HEK293T (cell line): ENCODE results near the gene TGFB1.
"Not testable (repeated sequence)": the region's sequence is repeated elsewhere in the genome, so short reads cannot be mapped to it uniquely, and the experiment has no call there.

Experiments
- CTCF ChIA-PET: fragments of 350-600 bp; formaldehyde crosslinking; extraction: SDS; loops from one replicate; lab custom pipeline; 2021; ENCODE audit warnings: antibody characterized with exemption, inconsistent platforms; lab: Yijun Ruan, JAX
- POLR2A ChIA-PET: fragments of 350-600 bp; formaldehyde crosslinking; extraction: SDS; loops from one replicate; lab custom pipeline; 2020; ENCODE audit warnings: antibody characterized with exemption, inconsistent platforms; lab: Yijun Ruan, JAX
- DNase-seq: peaks from one replicate; pipeline ENCODE4 v3.0.0; 2012; ENCODE audit warnings: mixed read lengths; ENCODE audit errors: extremely low spot score
- ARNT ChIP-seq: fragments of 450-650 bp; IDR thresholded peaks from 2 replicates; pipeline ENCODE4 v1.6.1; 2017; ENCODE audit warnings: mild to moderate bottlenecking
- BHLHE40 ChIP-seq: fragments of 450-650 bp; IDR thresholded peaks from 2 replicates; pipeline ENCODE4 v1.6.1; 2016; ENCODE audit warnings: mild to moderate bottlenecking, moderate library complexity, borderline replicate concordance
- CTBP1 ChIP-seq: fragments of 450-650 bp; IDR thresholded peaks from 2 replicates; pipeline ENCODE4 v1.6.1; 2016; ENCODE audit warnings: borderline replicate concordance
- ELF4 ChIP-seq: fragments of 450-650 bp; IDR thresholded peaks from 2 replicates; pipeline ENCODE4 v1.6.1; 2017; ENCODE audit warnings: antibody characterized with exemption
- FOXA1 ChIP-seq: fragments of 450-650 bp; IDR thresholded peaks from 2 replicates; pipeline ENCODE4 v1.6.1; 2016; ENCODE audit warnings: mild to moderate bottlenecking
- FOXK2 ChIP-seq: fragments of 450-650 bp; IDR thresholded peaks from 2 replicates; pipeline ENCODE4 v1.6.1; 2016; ENCODE audit warnings: mild to moderate bottlenecking
- FOXM1 ChIP-seq: fragments of 450-650 bp; IDR thresholded peaks from 2 replicates; pipeline ENCODE4 v1.6.1; 2017; ENCODE audit warnings: mild to moderate bottlenecking, borderline replicate concordance
- HDGF ChIP-seq: fragments of 450-650 bp; IDR thresholded peaks from 2 replicates; pipeline ENCODE4 v1.6.1; 2017; ENCODE audit warnings: antibody characterized with exemption, borderline replicate concordance
- L3MBTL2 ChIP-seq: fragments of 450-650 bp; conservative IDR thresholded peaks from 2 replicates; pipeline ENCODE4 v1.6.1; 2016; ENCODE audit warnings: mild to moderate bottlenecking
- LEF1 ChIP-seq: fragments of 450-650 bp; IDR thresholded peaks from 2 replicates; pipeline ENCODE4 v1.6.1; 2017; ENCODE audit warnings: mild to moderate bottlenecking, borderline replicate concordance
- NFRKB ChIP-seq: fragments of 450-650 bp; IDR thresholded peaks from 2 replicates; pipeline ENCODE4 v1.6.1; 2016; ENCODE audit warnings: mild to moderate bottlenecking, moderate library complexity
- SP1 ChIP-seq: fragments of 450-650 bp; IDR thresholded peaks from 2 replicates; pipeline ENCODE4 v1.6.1; 2017
- SUZ12 ChIP-seq: fragments of 450-650 bp; IDR thresholded peaks from 2 replicates; pipeline ENCODE4 v1.6.1; 2016; ENCODE audit warnings: mild to moderate bottlenecking
- TARDBP ChIP-seq: fragments of 450-650 bp; IDR thresholded peaks from 2 replicates; pipeline ENCODE4 v1.6.1; 2016
- ZNF384 ChIP-seq: fragments of 450-650 bp; IDR thresholded peaks from 2 replicates; pipeline ENCODE4 v1.6.1; 2016
- TF ChIP-seq, protein P1 (sequence below): fragments of 450-650 bp; IDR thresholded peaks from 2 replicates; pipeline ENCODE4 v1.6.1; 2016

TGFB1 gene

DNA sequence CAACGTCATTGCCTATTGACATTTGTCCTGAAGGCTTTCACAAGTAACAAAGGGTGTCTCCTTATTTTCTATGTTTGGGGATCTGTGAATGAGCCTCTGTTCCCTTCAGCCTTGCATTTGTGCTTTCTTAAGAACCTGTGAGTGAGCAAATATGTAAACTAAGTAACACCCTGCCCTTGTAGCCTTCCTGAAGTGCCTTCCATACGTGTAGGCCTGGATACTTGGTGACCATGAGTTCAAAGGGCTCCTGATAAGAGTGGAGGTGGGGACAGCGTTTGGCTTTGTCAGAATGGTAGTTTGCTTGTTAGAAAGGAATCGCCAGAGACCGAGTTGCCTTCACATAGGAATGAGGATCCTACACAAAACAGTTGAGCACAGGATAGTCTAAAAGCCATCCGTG is 58.2 kb downstream of the TGFB1 start:
- ChIA-PET POLR2A (no interaction called here), CTCF (interaction anchor here (1.1 kb wide), 1 partner anchor 13 kb away, joined by 4 read pairs; no protein-coding TSS in a partner anchor)
- no peak for TF ChIP-seq FOXA1
- no peak for TF ChIP-seq SP1
- TF ChIP-seq FOXK2, result no peak
- no peak for TF ChIP-seq NFRKB
- TF ChIP-seq ZNF384, result no peak
- TF ChIP-seq, protein P1, sequence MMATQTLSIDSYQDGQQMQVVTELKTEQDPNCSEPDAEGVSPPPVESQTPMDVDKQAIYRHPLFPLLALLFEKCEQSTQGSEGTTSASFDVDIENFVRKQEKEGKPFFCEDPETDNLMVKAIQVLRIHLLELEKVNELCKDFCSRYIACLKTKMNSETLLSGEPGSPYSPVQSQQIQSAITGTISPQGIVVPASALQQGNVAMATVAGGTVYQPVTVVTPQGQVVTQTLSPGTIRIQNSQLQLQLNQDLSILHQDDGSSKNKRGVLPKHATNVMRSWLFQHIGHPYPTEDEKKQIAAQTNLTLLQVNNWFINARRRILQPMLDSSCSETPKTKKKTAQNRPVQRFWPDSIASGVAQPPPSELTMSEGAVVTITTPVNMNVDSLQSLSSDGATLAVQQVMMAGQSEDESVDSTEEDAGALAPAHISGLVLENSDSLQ, result no peak
- no peak for TF ChIP-seq ELF4
- no peak for TF ChIP-seq CTBP1
- no peak for TF ChIP-seq TARDBP
- no peak for TF ChIP-seq SUZ12
- no peak for TF ChIP-seq FOXM1
- no peak for TF ChIP-seq BHLHE40
- TF ChIP-seq ARNT, result no peak
- no peak for DNase-seq

DNA sequence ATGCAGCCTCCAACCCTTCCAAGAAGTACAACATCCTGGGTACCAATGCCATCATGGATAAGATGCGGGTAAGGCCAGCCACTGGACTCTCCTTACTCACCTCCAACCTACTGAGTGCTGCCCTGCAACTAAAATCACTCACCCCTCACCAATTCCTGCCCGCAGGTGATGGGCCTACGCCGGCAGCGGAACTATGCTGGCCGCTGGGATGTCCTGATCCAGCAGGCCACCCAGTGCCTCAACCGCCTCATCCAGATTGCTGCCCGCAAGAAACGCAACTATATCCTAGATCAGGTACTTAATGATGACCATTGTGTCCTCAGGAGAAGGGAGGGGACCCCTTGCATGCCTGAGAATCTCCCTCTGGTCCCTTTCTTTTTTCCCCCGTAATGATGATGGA is 59.3 kb downstream of the TGFB1 start:
- CTCF ChIA-PET, result interaction anchor here (1.1 kb wide), 1 partner anchor 14 kb away, joined by 4 read pairs; no protein-coding TSS in a partner anchor
- TF ChIP-seq NFRKB (no peak), SUZ12 (no peak)

DNA sequence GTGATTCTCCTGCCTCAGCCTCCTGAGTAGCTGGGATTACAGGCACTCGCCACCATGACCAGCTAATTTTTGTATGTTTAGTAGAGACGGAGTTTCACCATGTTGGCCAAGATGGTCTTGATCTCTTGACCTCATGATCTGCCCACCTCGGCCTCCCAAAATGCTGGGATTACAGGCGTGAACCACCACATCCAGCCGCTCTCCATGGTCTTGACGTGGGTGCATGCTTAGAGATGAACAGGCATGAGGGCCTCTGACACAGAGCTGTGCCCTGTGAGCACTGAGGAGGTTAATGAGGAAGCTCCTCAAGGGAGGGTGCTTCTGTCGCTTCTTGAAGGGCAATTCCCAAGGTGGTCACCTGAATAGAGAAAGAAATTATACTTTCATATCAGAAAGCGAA is 63.9 kb downstream of the TGFB1 start:
- POLR2A ChIA-PET, DNase-seq, CTCF ChIA-PET: not testable (repeated sequence)

More for the DNA sequence above, 59.3 kb downstream of the TGFB1 start:
- POLR2A ChIA-PET, result no interaction called here
- DNase-seq, result no peak

DNA sequence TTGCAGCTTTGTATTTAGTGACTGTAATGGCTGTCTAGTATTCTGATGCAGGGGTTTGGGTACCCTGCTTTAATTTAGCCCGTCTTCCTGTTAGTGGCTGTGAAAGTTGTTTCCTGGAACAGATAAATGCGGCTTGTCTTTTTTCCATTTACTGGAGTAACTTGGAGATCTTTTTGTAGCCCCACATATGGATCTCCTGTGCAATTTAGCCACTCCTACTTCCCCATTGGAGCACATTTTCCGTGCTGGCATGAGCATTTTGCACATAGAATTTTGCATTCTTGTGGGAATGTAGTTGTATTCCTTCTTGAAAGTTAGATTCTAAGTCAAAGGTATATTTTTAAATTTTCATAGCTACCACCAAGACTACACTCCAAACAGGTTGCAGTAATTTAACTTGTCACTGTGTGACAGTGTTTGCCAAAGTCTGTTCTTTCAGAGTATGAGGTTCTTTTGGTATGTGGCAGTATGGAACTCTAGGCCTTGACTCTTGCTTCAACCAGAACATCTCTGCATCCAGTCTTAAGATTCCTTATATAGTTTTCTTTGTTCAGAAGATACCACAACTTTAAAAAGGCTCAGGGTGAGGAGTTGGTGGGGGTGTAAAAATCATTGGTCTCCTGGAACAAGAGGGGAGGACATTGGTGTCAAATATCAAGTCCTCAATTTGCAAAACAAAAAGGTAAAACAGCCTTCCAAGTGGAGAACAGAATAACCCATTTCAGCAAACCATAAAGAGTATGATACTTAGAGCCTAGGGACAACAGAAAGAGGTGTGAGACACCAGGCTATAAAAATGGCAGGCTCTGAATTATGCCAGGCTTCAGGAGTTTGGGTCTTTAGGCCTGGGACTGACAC is 64.8 kb downstream of the TGFB1 start:
- POLR2A ChIA-PET, result no interaction called here
- CTCF ChIA-PET, result no interaction called here
- TF ChIP-seq FOXM1, result no peak
- TF ChIP-seq FOXA1, result no peak
- no peak for TF ChIP-seq ARNT
- TF ChIP-seq HDGF, result no peak
- no peak for TF ChIP-seq TARDBP
- no peak for TF ChIP-seq FOXK2
- TF ChIP-seq SUZ12, result no peak
- TF ChIP-seq ZNF384, result no peak
- no peak for TF ChIP-seq CTBP1
- TF ChIP-seq L3MBTL2, result no peak
- TF ChIP-seq ELF4, result no peak
- no peak for TF ChIP-seq LEF1
- TF ChIP-seq NFRKB, result no peak
- TF ChIP-seq BHLHE40, result no peak
- TF ChIP-seq, protein P1, result no peak
- no peak for DNase-seq
